Stimulated activated CD4-positive, alpha-beta T cell treated with anti-CD3 and anti-CD28 coated beads, Interleukin-2, amount 100 ng/mL, for 48 hours (primary cell): ENCODE results near the gene NMBR.
A peak's percentile ranks its signal among the peaks of the same experiment; 100 is the strongest.
"Not testable (repeated sequence)": the region's sequence is repeated elsewhere in the genome, so short reads cannot be mapped to it uniquely, and the experiment has no call there.

Experiments
- DNase-seq, 2 donors: peaks; one replicate each; pipeline ENCODE4 v3.0.0-alpha.2; 2020

The NMBR gene

GRCh38 chr6:142146828-142147662 is at the start of gene NMBR, which contains the start of gene VTA1:
Gene NMBR (minus strand): TSS chr6:142147122. CDS start chr6:142088658, 58,464 bp downstream.
Gene VTA1 (plus strand): TSS chr6:142147263. CDS start chr6:142147288, 25 bp downstream.
- peak; percentile 87 to 91 for DNase-seq

- DNase-seq: no peak
Measured at GRCh38 chr6:142195862-142196541, 49.1 kb upstream of the NMBR start.

- no peak for DNase-seq
Measured at GRCh38 chr6:142193621-142194020, 46.7 kb upstream of the NMBR start.

DNA sequence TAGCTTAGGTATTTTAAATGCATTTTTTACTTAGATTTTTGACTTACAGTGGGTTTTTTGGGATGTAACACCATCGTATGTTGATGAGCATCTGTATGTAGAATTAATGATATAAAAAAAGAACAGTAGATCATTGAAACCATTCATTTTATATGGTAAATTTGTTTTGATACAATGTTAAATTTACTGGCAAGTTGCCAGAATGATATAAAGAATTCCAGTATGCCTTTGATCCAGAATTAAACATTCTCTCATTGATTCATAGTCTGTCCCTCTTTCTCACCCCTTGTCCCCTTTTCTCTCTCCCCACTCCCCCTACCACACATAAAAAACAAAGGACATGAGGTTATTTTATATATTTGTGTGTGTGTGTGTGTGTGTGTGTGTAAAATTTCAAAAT is 45.4 kb upstream of the NMBR start:
- no peak for DNase-seq

DNA sequence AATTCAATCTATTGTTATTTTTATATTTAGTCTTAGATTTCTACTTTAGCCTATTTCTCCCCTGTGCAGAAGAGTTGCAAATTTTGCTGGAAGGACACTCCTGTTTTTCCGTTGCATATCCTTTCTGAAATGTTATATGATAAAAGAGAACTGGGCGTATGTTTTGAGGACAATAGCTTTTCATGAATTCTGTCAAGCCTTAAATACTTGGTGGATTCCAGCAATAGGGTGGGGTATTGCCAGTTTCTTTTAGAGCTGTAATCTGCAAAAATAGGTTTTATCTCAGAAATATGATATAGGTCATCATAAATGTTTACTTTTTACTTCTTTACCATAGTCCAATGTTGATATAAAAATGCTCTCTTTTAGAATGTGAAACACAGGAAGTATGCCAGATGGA is 42.1 kb upstream of the NMBR start:
- no peak for DNase-seq

GRCh38 chr6:142188341-142188740 is 41.4 kb upstream of the NMBR start:
- not testable (repeated sequence) for DNase-seq

GRCh38 chr6:142187209-142187608 is 40.3 kb upstream of the NMBR start:
- DNase-seq: no peak

- no peak for DNase-seq
Measured at GRCh38 chr6:142185641-142186040, 38.7 kb upstream of the NMBR start.

DNA sequence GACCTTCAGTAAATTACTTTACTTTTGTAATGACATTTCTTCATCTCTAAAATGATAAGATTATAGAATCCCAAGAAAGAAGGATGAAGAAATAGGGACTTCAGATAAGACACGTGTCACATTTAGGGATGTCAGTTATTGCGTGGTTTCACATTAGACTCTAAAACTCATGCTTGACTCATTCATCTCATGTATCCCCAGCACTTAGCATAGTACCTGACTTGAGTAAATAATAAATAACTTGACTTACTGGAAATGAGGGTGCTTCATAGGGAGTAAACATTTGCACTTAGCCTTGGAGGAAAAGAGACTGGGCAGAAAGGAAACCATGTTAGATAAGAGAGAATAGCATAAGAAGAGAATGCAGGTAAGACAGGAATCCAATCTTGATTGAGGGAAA is 37.4 kb upstream of the NMBR start:
- no peak for DNase-seq

GRCh38 chr6:142183351-142183750 is 36.4 kb upstream of the NMBR start:
- DNase-seq: no peak

DNA sequence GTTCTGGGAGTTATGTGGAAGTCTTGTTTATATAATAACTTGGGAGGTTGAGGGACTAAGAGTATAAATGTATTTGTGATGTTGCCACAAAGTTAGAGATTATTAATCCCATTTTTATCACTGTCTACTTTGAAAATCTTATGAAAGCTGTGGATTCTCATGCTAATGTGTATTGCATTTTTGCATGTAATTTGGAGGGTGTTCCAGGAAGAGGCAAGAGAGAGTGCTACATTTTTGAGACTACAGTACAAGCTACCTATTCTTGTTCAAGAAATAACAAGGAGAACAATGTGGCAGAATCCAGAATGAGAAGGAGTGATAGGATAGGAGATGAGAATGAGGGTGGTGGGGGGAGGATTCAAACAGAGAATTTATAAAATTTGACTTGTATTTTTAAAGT is 35.1 kb upstream of the NMBR start:
- DNase-seq: no peak

GRCh38 chr6:142178129-142178528 is 31.2 kb upstream of the NMBR start:
- no peak for DNase-seq

GRCh38 chr6:142174703-142175102 is 27.8 kb upstream of the NMBR start:
- no peak for DNase-seq

GRCh38 chr6:142173980-142174379 is 27.1 kb upstream of the NMBR start:
- no peak for DNase-seq

DNA sequence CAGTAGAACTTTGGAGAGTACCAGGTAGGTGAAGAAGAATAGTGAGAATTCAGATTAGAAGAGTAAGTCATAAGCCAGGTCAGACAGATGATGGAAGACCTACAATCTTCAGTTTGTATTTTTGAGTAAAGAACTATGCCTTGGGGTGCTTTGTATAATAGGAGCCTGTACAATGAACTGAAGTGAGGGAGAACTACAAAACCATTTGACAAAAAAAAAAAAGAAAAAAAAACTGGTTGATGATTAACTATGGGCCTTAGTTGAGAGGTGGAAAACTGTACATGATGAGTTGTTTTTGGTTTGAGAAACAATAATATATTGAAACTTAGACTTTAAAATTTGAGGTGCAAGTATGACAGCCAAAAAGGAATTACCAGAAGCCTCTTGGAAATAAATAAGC is 25.8 kb upstream of the NMBR start:
- no peak for DNase-seq

- no peak for DNase-seq
Measured at GRCh38 chr6:142171351-142171750, 24.4 kb upstream of the NMBR start.

DNA sequence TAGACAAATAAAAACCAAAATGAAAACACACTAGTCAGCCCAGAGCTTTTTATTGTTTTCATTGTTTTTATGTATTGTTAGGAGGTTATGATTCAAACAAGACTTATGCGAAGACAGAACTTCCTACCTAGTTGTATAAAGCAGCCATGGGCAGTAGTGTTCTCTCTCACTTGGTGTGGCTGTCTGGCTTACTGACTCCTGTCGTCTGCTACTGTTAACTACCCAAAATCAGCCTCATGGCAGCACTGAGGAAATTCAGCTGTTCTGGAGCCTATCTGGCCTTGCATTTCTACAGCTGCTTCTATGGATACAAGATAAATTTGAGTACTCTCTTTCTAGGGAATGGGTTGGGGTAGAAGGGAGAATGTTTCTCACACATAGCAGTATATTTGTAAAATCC is 20.6 kb upstream of the NMBR start:
- DNase-seq: no peak

DNA sequence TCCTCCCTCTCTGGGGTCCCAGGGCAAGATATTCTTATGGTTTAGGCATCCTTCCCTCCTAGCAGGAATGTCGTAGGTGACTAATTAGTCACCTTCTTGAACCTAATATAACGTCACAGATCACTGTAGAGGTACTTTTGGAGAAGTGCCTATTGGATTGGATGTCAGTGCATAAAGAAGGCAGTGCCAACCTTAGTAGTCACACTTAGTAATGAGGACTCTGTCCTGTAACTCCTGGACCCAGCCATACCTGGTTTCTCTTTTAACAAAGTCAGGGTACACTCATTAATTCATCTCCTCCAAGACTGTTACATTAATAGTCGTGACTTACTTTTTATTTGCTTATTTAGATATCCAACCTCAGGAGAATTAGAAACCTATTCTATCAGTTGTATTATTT is 20.1 kb upstream of the NMBR start:
- no peak for DNase-seq

GRCh38 chr6:142165227-142165626 is 18.3 kb upstream of the NMBR start:
- no peak for DNase-seq

DNA sequence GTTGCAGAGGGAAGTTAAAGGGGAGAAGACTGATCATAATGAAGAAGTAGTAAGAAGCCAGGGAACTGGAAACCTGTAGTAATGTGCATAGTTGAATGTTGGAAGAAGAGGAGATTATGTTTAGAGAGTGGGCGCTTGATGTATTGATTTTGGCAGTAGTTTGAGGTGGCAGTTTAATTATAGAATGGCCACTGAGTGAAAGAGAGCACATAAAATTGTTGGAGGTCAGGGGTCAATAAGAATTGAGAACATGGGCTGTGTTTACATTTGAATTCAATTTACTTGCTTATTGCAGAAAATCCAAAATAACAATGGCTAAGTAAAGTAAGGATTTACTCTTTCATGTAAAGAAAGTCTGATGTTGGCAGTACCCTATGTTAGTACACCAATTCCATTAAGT is 15.9 kb upstream of the NMBR start:
- no peak for DNase-seq

GRCh38 chr6:142156758-142157068 is 9.8 kb upstream of the NMBR start:
- DNase-seq: not testable (repeated sequence)

GRCh38 chr6:142155895-142156757 is 9.2 kb upstream of the NMBR start:
- no peak for DNase-seq

DNA sequence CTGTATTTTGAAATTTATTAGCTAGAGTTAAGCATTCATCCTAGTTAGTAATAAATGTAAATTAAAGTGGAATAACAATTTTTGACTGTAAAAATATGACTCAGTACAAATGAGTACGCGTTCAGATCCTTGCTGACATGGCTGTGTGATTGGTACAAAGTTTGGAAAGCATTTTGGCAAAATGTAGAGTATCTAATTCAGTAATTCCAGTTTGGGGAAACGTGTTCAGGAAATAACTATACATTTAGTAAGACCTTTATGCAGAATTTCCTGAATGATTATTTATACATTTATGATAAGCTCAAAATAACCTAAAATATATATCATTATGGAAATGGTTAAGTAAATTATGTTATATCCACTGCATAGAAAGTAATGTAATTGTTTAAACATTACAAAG is 8.2 kb upstream of the NMBR start:
- no peak for DNase-seq

DNA sequence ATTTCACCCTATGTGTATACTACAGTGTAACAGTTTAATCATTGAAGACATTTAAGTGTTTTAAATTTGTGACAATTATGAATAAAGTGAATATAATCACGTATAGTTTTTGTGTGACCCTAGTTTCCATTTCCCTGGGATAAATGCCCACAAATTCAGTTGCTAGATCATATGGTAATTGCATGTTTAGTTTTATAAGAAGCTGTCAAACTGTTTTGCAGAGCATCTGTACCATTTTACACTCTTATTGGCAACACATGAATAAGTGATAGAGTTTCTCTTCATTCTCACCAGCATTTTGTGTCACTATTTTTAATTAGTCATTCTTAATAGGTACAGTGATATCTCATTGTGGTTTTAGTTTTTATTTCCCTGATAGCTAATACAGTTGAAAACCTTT is 7.4 kb upstream of the NMBR start:
- DNase-seq: no peak
